Measurements from ENCODE around the gene OARD1.

OARD1 gene

DNA sequence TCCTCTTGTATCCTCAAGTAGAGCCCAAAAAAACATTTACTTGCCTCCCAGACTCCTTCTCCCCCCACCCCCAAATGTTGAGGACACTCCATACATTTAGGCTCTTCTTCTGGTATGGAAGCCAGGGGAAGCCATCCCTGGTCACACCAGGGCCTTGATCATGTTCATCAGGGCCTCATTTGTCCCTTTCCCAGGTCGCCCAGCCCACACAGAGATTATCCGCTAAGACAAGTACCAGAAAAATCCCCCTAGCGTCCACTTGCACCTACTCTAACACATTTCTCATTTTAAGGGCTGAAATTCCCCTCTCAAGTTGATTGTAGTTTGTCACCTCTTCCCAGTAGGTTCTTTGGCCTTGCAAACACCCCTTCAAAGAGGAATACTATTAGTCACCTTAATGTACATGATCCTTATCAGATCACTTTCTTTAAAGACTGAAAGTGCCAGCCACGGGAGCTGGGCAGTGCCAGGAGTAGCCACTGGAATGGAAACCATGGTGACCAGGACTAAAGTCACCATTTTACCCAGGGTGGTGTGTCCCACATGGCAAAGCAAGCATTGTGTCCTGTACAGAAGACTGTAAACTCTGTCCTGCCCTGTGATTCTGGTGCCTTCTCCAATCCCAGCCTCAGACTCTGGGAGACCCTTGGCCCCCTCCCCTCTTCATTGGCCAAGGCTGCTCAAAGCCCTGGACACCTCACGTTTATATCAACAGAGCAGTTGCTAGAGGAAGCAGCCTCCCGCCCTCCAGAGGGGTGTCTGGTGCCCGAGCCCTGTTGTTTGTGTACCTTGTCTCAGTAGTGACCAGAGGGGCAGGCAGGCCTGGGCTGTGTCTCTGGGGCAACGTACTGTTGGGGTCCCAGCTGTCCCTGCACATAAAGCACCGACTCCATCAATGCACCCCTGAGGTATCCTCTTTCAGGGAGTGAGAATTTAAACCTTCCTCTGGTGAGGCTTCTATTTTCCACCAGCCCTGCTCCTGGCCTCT lies 24.1 kb downstream of the OARD1 start:
- DNase-seq (ENCODE audit: low spot score in 2 of 2) = no peak
- Mint-ChIP-seq H3K36me3 (peaks cover 12% of the 10 kb centered on the region), H3K27me3 (no peaks in the 10 kb centered on the region), H3K4me3 (no peak overlapping the region), H3K9me3 (no peaks in the 10 kb centered on the region), H3K4me1 (peaks cover 16% of the 10 kb centered on the region), H3K27ac (no peak overlapping the region)
- no peak for ATAC-seq (ENCODE audit: low read depth)

DNA sequence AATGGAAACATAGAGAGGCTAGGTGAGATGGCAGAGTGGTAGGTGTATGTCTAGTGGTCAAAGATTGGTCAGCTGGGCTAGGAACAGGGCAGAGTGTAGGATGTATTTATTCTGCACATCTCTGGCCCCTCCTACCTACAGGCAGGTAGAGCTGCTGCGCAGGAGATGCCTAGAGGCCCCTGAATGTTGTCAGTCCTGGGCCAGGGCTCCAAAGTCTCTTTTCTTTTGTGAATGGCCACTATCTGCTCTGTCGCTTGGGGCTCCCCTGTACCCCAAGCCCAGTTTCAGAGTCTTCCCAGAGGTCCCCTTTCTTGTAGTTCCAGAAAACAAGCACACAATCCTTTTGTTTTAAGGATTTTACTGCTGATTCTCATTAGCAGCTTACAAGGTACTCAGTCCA lies 24.9 kb downstream of the OARD1 start:
- no peaks in the 10 kb centered on the region for H3K27me3 Mint-ChIP-seq
- DNase-seq (ENCODE audit: low spot score in 2 of 2) (no peak), ATAC-seq (ENCODE audit: low read depth) (no peak)
- no peak overlapping the region for H3K27ac Mint-ChIP-seq
- H3K4me3 Mint-ChIP-seq = no peak overlapping the region
- H3K4me1 Mint-ChIP-seq = peaks cover 10% of the 10 kb centered on the region
- no peaks in the 10 kb centered on the region for H3K9me3 Mint-ChIP-seq
- peaks cover 12% of the 10 kb centered on the region for H3K36me3 Mint-ChIP-seq

DNA sequence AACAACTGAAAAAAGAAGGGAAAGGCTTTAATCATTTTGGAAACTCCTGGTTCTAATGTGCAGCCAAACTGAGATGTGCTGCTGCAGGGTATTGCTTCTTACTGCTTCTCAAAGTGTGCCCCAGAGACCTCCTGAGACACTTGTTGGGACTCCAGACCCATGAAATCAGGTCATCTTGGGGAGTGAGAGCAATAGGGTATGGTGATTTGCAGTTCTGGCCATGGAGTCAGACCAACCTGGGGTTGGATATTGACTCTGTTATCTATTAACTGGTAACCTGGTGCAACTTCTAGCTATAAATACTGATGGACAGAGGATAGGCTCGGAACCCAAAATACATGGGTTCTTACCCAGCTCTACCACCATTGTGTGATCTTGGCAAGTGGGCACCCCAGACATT lies 26.1 kb downstream of the OARD1 start:
- H3K27me3 Mint-ChIP-seq = no peaks in the 10 kb centered on the region
- H3K27ac Mint-ChIP-seq = no peak overlapping the region
- no peaks in the 10 kb centered on the region for H3K4me1 Mint-ChIP-seq

DNA sequence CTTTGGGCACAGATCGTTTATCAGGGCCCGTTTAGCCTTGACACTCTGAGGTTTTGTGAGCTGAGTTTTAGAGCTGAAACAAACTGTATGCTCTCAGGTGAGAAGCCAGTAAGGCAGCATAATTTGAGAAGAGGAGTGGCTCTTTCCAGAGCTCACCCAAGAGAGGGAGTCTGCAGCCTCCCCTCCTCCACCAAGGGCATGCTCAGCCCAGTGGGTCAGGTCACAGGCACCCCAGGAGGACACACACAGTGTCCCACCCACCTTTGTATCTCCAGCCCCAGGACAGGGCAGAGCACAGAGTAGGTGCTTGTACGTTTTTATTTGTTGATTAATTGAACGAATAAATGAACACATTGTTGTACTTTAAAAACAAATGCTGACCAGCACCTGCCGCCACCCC lies 26.5 kb downstream of the OARD1 start:
- H3K27me3 Mint-ChIP-seq = no peaks in the 10 kb centered on the region
- no peaks in the 10 kb centered on the region for H3K4me1 Mint-ChIP-seq
- peaks cover 6% of the 10 kb centered on the region for H3K36me3 Mint-ChIP-seq
- DNase-seq (ENCODE audit: low spot score in 2 of 2) (no peak), ATAC-seq (ENCODE audit: low read depth) (no peak)
- no peaks in the 10 kb centered on the region for H3K9me3 Mint-ChIP-seq
- H3K4me3 Mint-ChIP-seq = no peak overlapping the region
- no peak overlapping the region for H3K27ac Mint-ChIP-seq

More for the DNA sequence above, 26.1 kb downstream of the OARD1 start:
- DNase-seq (ENCODE audit: low spot score in 2 of 2) (no peak), ATAC-seq (ENCODE audit: low read depth) (no peak)
- Mint-ChIP-seq H3K9me3 (no peaks in the 10 kb centered on the region), H3K4me3 (no peak overlapping the region), H3K36me3 (peaks cover 6% of the 10 kb centered on the region)

DNA sequence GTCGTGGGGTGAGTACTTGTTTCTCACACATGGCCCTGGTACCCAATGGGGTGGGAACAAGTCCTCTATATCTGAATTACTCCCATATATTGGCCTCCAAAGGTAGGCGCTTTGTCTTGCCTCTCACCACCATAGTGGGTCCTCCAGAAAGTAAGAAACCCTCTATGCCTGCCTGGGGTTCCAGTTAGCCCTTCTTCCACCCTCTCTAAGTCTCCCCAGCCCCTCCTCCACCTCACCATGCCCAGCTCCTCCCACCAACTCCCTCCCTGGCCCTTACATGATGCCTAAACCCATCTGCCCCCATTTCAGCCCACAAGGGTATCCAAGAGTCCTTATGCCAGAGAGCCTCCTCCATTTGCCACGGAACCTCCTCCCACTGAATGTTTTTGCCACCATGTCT lies 29.0 kb downstream of the OARD1 start:
- H3K4me3 Mint-ChIP-seq = no peak overlapping the region
- ATAC-seq (ENCODE audit: low read depth) (no peak), DNase-seq (ENCODE audit: low spot score in 2 of 2) (no peak)
- no peaks in the 10 kb centered on the region for H3K4me1 Mint-ChIP-seq
- H3K27me3 Mint-ChIP-seq = no peaks in the 10 kb centered on the region
- no peaks in the 10 kb centered on the region for H3K9me3 Mint-ChIP-seq
- H3K36me3 Mint-ChIP-seq = peaks cover 4% of the 10 kb centered on the region
- no peak overlapping the region for H3K27ac Mint-ChIP-seq

DNA sequence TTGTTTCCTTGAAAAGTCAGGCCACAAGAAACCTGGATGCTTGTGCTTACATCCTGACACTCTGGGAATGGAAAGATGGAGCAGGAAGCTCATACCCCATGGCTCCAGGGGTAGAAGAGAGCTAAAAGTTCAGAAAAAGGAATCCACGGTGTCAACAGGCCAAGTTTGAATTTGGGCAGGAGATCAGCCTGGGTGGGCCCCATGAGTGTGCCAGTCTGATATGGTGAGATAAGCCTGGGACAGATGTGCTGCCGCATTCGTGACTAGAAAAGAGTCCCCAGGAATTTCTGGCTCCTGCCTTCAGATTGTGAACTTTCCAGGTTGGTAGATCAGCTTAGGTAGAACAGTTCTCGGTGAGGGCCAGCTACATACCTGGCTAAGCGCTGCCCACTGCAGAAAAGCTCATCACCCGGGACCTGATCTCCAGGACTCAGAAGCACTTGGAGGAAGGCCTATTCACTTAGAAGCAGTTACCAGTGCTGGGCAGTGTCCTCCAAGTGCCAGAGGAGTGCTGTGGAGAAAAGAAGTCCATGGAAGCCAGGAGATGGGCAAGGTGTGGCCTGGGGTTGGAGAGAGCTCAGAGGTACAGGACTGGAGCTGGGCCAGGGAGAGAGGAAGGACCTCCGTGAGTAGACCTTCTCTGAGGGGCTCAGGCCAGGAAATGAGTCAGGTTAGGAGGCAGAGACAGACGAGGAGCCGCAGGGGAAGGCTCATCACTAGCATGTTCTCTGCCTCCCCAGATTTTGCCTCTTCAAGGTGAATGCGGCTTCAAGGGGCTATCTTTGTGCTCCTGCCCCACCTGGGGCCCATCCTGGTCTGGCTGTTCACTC lies 29.7 kb downstream of the OARD1 start, which contains the start of gene TSPO2:
Gene TSPO2 (plus strand): TSS at position 242 of the 830 bp plus-strand sequence. CDS start 519 bp downstream, at position 761.
- Mint-ChIP-seq H3K27ac (peak within 1 kb of the TSS; percentile 70), H3K4me3 (no peak within 1 kb of the TSS), H3K36me3 (no peaks in the 10 kb centered on the region), H3K9me3 (no peaks in the 10 kb centered on the region), H3K27me3 (no peaks in the 10 kb centered on the region), H3K4me1 (no peaks in the 10 kb centered on the region)
- no peak for DNase-seq (ENCODE audit: low spot score in 2 of 2)
- no peak for ATAC-seq (ENCODE audit: low read depth)

DNA sequence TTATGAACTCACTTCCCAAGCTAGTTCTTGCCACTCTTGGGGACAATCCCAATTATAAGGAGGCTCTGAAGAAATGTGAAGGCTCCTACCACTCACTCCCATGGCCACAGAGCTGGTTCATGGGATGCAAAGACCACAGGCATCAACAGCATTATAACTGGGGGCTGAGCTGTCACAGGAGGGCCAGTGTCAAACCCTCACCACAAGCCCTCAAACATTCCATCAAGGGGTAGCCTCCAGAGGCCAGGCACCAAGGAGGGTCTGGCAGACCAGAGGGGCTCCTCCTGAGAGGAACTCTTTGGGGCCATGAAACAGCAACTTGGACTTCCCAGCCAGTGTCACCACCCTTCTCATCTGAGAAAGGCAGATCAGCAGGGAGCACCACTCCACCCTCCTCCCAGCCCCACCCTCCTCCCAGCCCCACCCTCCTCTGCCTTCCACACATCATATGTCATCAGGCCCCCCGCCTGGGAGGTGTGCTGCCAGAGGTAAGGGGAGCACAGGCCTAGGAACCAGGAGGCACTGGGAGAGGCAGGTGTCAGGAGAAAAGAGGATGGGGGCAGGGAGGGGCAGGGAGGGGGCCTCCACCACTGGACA lies 31.1 kb downstream of the OARD1 start:
- Mint-ChIP-seq H3K4me3 (no peak overlapping the region), H3K27ac (no peak overlapping the region), H3K4me1 (no peaks in the 10 kb centered on the region), H3K27me3 (no peaks in the 10 kb centered on the region), H3K36me3 (no peaks in the 10 kb centered on the region), H3K9me3 (no peaks in the 10 kb centered on the region)
- ATAC-seq (ENCODE audit: low read depth) (no peak), DNase-seq (ENCODE audit: low spot score in 2 of 2) (no peak)

DNA sequence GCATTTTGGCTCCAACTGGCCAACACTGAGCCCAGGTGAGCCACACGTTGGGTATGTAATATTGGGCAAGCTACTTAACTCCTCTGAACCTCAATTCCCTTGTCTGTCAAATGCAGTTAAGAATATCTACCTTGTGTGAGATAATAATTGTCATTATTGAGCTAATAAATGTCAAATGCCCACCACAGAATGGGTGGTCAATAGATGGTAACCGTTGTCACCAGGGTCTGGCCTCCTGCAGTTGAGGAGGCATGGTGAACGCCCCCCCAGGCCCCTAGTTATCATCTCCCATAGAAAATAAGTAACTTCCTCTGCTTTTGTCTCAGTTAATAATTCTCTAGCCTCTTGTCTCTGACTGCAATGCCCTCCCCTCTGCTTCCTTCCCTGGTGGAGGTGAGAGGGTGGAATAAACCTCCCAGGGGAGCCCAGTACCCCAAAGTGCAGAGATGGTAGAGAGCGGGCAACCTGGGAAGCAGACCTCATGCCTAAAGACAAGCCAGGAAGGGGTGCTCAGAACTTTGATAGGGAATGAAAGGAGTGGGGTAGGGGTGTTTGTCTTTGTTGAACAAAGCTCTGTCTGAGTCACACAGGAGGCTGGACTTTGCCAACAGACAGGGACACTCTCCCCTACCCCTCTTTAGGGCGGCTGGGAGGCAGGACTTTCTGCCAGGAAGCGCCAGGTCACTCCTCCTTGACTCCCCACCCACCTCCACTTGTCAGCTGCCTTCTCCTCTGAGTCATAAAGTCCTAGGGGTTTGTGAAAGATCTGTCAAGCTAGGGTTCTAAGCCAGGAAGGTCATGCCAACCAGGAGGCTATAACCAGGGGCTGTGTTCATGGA lies 31.8 kb downstream of the OARD1 start:
- no peaks in the 10 kb centered on the region for H3K4me1 Mint-ChIP-seq
- DNase-seq (ENCODE audit: low spot score in 2 of 2) (no peak), ATAC-seq (ENCODE audit: low read depth) (no peak)
- H3K9me3 Mint-ChIP-seq = no peaks in the 10 kb centered on the region
- no peaks in the 10 kb centered on the region for H3K36me3 Mint-ChIP-seq
- no peak overlapping the region for H3K27ac Mint-ChIP-seq
- no peak overlapping the region for H3K4me3 Mint-ChIP-seq
- no peaks in the 10 kb centered on the region for H3K27me3 Mint-ChIP-seq

DNA sequence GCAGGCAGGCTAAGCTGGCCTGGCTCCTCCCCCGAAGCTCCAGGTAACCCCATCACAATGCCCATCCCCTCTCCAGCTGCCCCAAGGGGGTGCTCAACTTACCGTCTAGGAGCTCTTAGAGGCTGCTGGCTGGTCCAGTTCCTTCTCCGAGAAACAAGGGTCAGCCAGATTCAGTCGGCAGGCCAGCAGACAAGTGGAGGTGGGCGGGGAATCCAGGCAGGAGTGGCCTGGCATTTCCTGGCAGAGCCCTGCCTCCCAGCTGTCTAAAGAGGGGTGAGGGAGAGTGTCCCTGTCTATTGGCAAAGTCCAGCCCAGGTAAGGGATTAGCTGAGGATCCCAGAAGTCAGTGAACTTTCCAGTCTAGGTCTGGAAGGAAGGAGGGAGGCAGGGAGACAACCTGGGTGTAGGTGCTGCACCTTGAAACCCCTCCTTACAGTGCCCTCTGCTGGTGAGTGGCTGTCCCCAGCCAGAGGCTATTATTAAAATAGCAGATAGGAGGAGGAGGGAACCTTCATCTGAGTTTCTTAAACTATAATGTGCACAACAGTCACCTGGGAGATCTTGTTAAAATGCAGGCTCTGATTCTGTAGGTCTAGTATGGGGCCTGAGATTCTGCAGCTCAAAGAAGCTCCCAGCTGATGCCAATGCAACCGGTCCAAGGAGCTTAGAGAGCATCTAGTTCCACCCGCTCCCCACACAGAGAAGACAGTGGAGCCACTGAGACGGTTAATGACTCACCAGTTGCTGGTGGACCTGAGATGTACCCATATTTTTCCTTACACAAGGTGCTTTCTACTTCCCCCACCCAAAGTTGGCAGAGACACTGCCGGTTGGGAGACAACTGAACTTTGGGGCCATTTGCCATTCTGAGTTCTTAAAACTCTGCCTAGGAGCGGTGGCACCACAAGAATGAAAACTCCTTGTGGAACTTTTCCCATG lies 32.8 kb downstream of the OARD1 start, which contains the start of gene UNC5CL:
Gene UNC5CL (minus strand): TSS at position 162 of the 939 bp plus-strand sequence. CDS start 4,147 bp downstream, outside the sequence.
- no peaks in the 10 kb centered on the region for H3K27me3 Mint-ChIP-seq
- ATAC-seq (ENCODE audit: low read depth) (peak; percentile 63), DNase-seq (ENCODE audit: low spot score in 2 of 2) (peak; percentile 38 to 40)
- H3K4me1 Mint-ChIP-seq = no peaks in the 10 kb centered on the region
- H3K36me3 Mint-ChIP-seq = no peaks in the 10 kb centered on the region
- no peak within 1 kb of the TSS for H3K4me3 Mint-ChIP-seq
- no peak within 1 kb of the TSS for H3K27ac Mint-ChIP-seq
- H3K9me3 Mint-ChIP-seq = no peaks in the 10 kb centered on the region

DNA sequence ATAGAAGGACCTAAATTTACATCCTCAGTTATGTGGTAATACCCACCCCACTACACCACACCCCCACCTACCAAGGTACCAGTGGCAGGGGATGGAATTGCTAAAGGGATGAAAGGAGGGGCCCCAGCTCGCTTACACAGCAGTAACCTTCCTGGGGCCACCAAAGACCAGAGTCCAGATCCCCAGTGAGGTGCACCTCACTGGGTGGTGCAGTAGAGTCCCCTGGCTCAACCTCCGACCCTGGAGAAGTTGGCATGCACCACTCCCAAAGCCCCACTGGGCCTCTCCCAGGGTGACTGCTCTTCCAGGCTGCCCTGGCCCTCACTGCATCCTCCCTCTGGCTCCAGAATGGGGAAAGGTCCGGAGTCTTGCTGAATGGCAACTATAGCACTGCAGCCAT lies 34.0 kb downstream of the OARD1 start:
- Mint-ChIP-seq H3K4me1 (no peaks in the 10 kb centered on the region), H3K27ac (no peak overlapping the region), H3K9me3 (no peaks in the 10 kb centered on the region), H3K36me3 (no peaks in the 10 kb centered on the region), H3K27me3 (no peaks in the 10 kb centered on the region), H3K4me3 (no peak overlapping the region)
- DNase-seq (ENCODE audit: low spot score in 2 of 2) (no peak), ATAC-seq (ENCODE audit: low read depth) (no peak)

DNA sequence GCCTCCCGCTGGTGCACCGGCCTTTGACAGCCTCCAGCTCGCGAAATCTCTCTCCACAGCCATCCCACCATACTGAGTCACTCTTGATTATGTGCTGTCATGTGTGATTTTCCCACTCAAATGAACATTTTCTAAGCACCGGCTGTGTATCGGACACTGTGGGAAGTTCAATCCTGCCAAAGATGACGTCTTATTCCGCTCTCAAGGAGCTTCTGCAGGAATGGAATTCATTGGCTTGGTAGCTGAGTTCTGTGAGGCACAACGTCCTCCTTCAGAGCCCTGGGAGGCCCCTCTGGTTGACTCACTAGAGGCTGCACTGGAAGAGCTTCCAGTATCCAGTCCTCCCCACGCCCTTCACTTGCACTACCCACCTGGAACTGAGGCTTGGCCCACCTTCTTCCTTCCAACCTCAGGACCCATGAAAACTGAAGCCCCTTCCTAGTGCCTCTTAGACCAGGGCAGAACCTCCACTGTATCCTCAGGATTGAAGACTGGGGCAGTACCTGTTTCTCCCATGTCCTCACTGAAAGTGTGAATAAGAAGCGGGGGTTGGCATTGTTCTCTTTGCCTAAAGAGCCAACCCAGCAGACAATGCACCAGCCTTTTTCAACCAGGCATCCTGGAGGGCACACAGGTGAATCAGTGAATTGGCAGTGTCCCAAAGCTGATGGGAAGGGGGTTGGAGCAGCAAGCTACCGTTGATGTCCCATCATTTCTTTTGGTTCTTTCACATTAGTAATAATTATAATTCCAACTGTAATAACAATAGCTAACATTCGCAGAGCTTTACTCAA lies 34.9 kb downstream of the OARD1 start:
- Mint-ChIP-seq H3K27me3 (no peaks in the 10 kb centered on the region), H3K4me1 (no peaks in the 10 kb centered on the region), H3K4me3 (no peak overlapping the region), H3K9me3 (no peaks in the 10 kb centered on the region), H3K36me3 (no peaks in the 10 kb centered on the region), H3K27ac (no peak overlapping the region)
- DNase-seq (ENCODE audit: low spot score in 2 of 2) = no peak
- ATAC-seq (ENCODE audit: low read depth) = no peak

DNA sequence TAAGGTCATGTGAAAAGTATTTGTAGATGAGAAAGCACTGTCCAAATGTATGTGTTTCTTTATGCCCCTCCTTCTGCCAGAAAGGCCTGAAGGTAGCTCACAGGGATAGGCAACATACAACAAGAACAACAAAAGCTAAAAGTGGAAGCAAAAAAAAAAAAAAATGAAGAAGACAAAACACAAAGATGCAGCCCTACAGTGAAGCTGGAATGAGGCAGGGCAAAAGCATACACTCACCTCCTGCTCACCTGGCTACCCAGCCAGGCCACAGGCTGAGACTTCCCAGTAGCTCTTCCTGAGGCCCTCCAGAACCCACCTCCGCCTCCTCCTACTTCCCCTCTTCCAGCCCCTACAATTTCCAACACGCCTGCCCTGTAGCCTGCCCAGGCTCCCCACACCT lies 35.6 kb downstream of the OARD1 start:
- Mint-ChIP-seq H3K27ac (no peak overlapping the region), H3K4me3 (no peak overlapping the region), H3K9me3 (no peaks in the 10 kb centered on the region), H3K36me3 (no peaks in the 10 kb centered on the region), H3K27me3 (no peaks in the 10 kb centered on the region), H3K4me1 (no peaks in the 10 kb centered on the region)
- ATAC-seq (ENCODE audit: low read depth) (no peak), DNase-seq (ENCODE audit: low spot score in 2 of 2) (no peak)

All from memory B cell (primary cell).